Neutrophil (primary cell): Measurements from ENCODE around the gene TBC1D22A.

ENCODE experiments used
- H3K27ac ChIP-seq: fragments of 200-600 bp; sonication (generic); 2 replicates; pipeline ENCODE4 v1.5.1; 2016; ENCODE audit warnings: mild to moderate bottlenecking, moderate library complexity
- H3K27me3 ChIP-seq: fragments of 200-600 bp; sonication (generic); 2 replicates; pipeline ENCODE4 v1.6.0; 2016; ENCODE audit warnings: mild to moderate bottlenecking
- H3K36me3 ChIP-seq: fragments of 200-600 bp; sonication (generic); 2 replicates; pipeline ENCODE4 v1.5.1; 2017
- H3K4me1 ChIP-seq, 2 experiments: fragments of 200-600 bp in 1 of 2; sonication (generic) in 1 of 2; 1 replicate in 1 of 2; 2 replicates in 1 of 2; pipeline versions ENCODE4 v1.5.1 to v1.6.1; 2013 to 2016; ENCODE audit warnings: low read depth in 1 of 2, low read length in 1 of 2, mild to moderate bottlenecking in 1 of 2, moderate library complexity in 1 of 2; ENCODE audit not compliant: control insufficient read depth in 1 of 2, insufficient read depth in 1 of 2
- H3K4me3 ChIP-seq, 2 experiments: fragments of 200-600 bp in 1 of 2; sonication (generic) in 1 of 2; 1 replicate in 1 of 2; 2 replicates in 1 of 2; pipeline ENCODE4 v1.5.1; 2013 to 2016; ENCODE audit warnings: low read depth in 1 of 2, low read length in 1 of 2, mild to moderate bottlenecking in 1 of 2, moderate library complexity in 1 of 2
- H3K9me3 ChIP-seq: fragments of 200-600 bp; sonication (generic); 2 replicates; pipeline ENCODE4 v1.5.1; 2016
- CTCF ChIP-seq: fragments of 200-600 bp; sonication (generic); IDR thresholded peaks from 2 replicates; pipeline ENCODE4 v1.5.1; 2016; ENCODE audit warnings: antibody characterized with exemption

Gene TBC1D22A

GRCh38 chr22:47175151-47176025 is 412.9 kb downstream of the TBC1D22A start:
- Histone ChIP-seq H3K27ac (no peak overlapping the region), H3K9me3 (no peaks in the 10 kb centered on the region), H3K4me3 (no peak overlapping the region), H3K27me3 (no peaks in the 10 kb centered on the region), H3K4me1 (no peaks in the 10 kb centered on the region), H3K36me3 (peaks cover 19% of the 10 kb centered on the region)
- TF ChIP-seq CTCF: no peak

GRCh38 chr22:47176026-47176389 is 413.6 kb downstream of the TBC1D22A start:
- Histone ChIP-seq H3K27me3 (no peaks in the 10 kb centered on the region), H3K36me3 (peaks cover 16% of the 10 kb centered on the region), H3K4me3 (no peak overlapping the region), H3K4me1 (no peaks in the 10 kb centered on the region), H3K27ac (no peak overlapping the region), H3K9me3 (no peaks in the 10 kb centered on the region)
- no peak for TF ChIP-seq CTCF

- no peaks in the 10 kb centered on the region for H3K9me3 ChIP-seq
- peaks cover 16% of the 10 kb centered on the region for H3K36me3 ChIP-seq
- TF ChIP-seq CTCF: no peak
- no peaks in the 10 kb centered on the region for H3K4me1 ChIP-seq
- H3K27ac ChIP-seq: no peak overlapping the region
- H3K4me3 ChIP-seq: no peak overlapping the region
- H3K27me3 ChIP-seq: no peaks in the 10 kb centered on the region
Observed at GRCh38 chr22:47176573-47177333, 414.3 kb downstream of the TBC1D22A start.

- no peaks in the 10 kb centered on the region for H3K4me1 ChIP-seq
- H3K4me3 ChIP-seq: no peak overlapping the region
- no peak for TF ChIP-seq CTCF
- H3K36me3 ChIP-seq: peaks cover 16% of the 10 kb centered on the region
- no peak overlapping the region for H3K27ac ChIP-seq
- H3K27me3 ChIP-seq: no peaks in the 10 kb centered on the region
- H3K9me3 ChIP-seq: no peaks in the 10 kb centered on the region
Observed at GRCh38 chr22:47177334-47177815, 414.9 kb downstream of the TBC1D22A start.

GRCh38 chr22:47178339-47178738 is 415.9 kb downstream of the TBC1D22A start:
- H3K9me3 ChIP-seq: no peaks in the 10 kb centered on the region
- peaks cover 15% of the 10 kb centered on the region for H3K36me3 ChIP-seq
- no peak for TF ChIP-seq CTCF
- no peaks in the 10 kb centered on the region for H3K27me3 ChIP-seq
- H3K4me3 ChIP-seq: no peak overlapping the region
- H3K4me1 ChIP-seq: no peaks in the 10 kb centered on the region
- H3K27ac ChIP-seq: no peak overlapping the region
